Astrocyte of the hippocampus (primary cell): Measurements from ENCODE around the gene FBRSL1.

Experiments used
- DNase-seq: peaks from one replicate; pipeline ENCODE4 v3.0.0; 2011; ENCODE audit warnings: low read depth, low spot score

Gene FBRSL1

DNA sequence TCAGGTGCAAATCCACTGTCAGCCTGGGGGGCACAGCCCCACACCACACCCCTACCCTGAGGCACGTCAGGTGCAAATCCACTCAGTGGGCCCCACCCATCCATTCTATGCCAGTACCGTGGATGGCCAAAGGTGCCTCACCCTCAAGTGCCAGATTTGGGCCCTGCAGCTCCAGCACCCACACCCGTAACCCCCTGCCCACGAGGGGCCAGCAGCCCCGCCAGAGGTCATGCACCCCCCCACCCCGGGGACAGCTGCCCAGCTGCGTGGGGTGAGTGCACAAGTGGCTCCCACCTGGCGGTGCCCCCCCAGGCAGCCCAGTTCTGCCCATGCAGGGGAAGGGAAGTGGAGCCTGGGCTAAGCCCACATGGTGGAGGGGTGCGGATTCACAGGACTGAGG lies 51.2 kb downstream of the FBRSL1 start:
- no peak for DNase-seq

DNA sequence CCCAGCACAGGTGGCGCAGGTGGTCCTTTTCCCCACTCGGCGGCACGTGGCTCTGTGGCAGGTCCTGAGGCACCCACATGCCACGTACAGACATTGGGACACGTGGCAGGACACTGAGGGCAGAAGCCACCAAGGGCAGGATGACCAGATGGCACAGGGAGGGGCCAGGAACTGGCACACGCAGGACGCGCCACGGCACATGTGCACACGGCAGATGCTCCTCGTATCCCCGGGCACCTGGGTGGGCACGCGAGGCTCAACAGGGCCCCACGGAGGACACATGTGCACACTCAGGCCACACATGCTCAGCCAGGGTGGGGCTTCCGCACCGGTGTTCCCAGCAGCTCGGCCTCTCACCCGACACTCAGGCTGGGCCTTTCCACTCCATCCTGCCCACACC lies 52.0 kb downstream of the FBRSL1 start:
- no peak for DNase-seq

DNA sequence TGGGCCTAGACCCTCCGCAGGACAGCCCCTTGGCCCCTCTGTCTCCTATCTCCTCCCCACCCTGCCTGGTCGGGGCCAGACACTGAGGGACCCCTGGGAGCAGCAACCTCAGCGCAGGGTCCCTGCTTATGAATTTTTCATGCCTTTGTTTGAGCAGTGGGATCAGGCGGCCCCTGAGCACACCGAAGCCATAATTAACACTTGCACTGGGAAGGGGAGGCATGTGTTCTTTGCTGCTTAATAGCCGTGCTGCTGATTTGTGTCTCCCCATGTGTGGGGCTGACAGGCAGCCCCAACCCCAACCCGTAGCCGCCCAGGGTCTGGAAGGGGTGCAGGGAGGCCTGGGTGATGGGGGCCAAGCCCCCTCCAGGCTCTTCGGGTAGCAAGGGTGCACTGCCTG lies 52.7 kb downstream of the FBRSL1 start:
- DNase-seq: no peak

DNA sequence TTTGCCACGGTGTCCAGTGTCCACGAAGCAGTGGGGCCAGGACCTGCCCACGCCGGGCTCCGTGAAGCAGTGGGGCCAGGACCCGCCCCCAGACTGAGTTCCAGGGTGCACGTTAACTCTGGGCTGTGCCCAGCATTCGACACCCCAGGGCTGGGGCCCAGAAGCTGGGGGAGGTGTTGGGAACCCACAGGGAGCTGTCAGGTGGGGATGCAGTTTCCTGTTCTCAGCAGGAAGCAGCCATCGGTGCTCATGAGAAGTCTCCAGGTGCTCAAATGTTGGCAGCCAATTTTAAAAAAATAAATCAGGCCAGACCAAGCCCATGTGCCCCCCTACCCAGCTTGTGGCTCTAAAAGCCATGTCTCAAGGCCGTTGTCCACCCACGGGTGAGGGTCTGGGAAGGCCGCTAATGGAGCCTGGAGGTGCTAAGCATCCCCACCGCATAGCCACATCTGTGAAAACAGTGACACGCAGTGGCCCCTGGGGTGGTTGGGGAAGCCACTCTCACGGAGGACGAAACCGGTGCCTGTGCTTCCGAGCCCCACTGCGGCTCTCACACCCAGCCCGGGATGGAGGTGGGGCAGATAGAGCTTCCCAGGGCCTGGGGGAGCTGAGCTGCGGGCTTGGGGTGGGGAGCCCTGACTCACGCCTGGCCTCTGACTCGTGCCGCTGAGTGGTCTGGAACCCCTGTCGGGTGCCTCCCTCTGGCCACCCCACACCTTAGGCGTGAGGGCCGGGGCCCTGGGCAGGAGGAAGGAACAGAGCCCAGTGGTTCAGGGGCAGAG lies 53.5 kb downstream of the FBRSL1 start:
- no peak for DNase-seq

DNA sequence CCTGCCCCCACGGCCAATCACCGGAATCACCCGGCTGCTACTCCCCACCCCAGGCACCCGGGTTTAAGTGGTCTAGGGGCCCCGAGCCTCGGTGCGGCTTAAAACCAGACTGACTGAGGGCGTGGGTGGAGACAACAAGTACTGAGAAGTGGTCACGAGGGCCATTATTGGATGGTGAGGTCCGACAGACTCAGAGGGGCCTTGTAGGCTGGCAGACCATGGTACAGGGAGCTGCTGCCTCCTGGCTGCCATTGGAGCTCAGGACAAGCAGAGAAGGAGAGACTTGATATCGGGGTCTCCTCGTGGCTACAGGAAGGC lies 54.1 kb downstream of the FBRSL1 start:
- DNase-seq: no peak

DNA sequence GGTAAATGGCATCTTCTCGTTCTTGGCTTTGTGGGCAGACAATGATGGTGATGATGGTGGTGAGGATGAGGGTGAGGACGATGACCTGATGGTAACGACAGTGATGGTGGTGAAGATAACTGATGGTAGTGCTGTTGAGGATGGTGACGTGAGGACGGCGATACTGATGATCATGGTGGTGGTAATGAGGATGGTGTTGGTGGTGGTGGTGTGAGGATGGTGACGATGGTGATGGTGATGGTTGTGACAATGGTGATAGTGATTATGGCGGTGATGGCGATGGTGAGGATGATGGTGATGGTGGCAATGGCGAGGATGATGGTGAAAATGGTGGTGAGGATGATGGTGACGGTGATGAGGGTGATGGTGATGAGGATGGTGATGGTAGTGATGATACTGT lies 54.5 kb downstream of the FBRSL1 start:
- no peak for DNase-seq

DNA sequence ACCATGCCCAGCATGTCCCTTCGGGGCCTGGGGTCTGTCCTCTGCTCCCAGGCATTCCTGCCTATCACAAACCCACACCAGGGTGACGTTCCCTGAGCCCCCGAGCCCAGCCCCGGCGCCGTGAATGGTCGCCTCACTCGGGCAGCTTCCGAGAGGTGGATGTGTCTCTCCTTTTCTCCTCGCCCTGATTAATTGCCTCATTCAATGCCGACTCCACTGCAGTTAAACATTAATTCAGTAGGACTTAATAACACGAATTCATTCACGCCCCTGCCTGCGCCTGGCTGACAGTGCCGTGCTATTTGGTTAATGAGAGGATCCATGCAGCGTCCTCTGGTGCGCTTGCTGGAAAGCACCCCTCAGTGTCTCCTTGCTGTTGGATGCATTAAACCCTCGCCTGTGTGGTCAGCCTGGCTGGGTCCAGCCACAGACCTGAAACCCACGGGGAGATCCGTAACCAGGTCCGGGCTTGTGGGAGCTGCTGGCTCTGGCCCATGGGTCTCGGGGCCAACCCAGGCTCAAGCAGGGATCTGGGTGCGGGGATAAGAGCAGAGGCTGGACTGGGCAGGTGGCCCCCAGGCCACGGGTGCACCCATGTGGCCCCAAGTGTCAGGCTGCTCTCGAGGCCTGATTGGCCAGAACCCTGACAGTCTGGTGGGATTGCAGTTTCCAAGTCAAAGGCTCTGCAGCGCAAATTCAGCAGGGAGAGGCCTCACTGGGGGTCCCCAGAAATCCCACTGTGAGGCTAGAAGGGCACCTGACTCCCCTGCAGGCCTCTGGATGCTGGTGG lies 55.4 kb downstream of the FBRSL1 start:
- DNase-seq: no peak

DNA sequence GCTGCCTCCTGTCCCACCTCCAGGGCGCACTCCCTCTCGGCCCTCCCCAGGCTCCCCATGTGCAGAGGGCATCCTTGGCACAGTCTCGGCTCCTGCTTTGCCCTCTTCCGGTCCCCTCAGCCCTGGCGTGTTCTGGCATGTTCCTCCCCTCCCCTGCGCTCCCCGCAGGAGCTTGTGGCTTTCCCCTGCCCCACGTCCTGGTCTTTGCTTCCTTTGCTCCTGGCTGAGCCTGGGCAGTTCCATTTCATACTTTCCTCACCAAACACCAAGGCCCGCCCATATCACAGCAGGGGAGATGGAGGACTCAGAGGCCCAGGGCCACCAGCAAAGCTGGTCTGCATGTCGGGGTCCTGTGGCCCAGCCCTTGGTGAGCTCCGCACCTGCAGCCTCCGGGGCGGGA lies 56.0 kb downstream of the FBRSL1 start:
- DNase-seq: no peak

DNA sequence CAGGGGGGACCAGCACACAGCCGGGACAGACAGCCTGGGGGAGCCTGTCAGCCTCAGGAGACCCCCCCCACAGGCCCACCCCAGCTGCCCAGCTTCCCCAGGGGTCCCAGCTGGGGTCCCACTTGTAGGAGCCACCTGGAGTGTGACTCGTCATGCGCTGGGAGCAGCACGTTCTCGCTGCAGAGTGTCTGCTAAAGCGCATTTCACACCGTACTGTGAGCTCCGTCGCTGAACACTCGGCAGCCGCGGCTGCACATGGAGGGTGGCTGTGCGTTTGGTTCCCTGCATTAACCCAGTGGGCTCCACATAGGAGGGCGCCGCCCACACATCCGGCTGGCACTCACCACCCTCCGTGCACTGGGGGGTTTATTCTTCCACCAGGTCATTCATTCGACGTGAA lies 56.7 kb downstream of the FBRSL1 start:
- no peak for DNase-seq

DNA sequence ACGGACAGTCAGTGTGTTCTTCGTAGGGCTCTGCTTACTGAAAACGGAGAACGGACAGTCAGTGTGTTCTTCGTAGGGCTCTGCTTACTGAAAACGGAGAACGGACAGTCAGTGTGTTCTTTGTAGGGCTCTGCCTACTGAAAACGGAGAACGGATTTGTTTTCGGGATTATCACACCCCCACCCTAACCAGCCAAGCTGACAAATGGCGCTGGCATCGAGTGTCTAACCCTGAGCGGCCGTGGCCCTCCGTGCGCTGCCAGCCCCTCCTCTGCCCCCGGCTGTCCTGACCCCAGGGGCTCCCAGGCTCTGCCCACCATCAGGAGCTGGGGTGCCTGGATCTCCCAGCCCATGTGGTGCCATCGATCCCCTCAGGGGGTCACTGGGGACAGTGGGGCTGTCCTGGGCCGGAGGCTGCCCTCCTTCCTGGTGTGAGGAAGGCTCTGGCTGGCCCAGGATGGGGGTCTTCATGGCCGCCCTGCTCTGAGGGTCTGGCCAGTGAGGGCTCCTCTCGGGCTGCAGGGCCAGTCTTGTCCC lies 57.3 kb downstream of the FBRSL1 start:
- no peak for DNase-seq

DNA sequence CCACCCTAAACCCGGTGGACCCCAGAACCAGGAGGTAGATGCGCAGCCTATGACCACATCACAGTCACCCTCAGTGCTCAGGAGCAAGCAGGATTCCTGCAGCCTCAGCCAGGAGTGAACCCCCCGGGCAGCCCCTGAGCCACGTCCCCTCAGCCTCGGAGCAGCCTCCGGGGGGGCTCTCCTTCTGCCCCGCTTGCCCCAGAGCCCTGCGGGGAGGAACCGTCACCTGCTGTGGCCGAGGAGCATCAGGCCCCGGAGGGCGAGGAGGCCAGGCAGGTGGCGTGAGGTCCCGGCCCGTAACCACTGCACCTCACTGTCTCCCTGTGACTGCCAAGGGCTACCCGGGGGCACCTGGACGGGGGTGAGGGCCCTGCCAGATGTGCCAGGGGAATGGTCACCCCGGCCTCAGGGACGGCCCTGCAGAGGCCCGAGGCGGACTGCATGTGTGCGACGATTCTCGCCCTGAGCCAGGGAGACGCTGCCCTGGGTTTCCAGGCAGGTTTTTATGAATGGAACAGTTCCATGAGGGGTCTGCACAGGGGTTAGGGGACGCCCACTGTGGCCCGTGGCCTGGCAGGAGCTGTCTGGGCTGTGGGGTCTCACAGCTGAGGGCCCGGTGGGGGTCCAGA lies 58.6 kb downstream of the FBRSL1 start:
- DNase-seq: no peak

DNA sequence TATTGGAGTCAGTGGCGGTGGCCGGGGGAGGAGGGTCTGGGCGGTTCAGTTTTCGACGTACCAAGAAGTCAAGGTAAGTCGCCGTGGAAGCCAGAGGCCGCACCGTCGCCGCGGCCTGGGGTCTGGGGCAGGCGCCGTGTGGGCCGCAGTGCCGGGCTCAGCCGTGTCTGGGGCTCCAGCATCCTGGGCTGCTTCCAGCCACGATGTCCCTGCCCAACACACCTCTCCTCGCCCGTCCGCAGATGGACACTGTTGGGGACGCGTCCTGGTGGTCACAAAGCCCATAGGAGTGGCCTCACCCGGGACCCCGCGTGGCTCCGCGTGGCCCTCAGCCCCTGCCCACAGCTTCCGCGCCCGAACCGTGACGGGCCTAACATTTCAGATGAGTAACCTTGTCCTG lies 59.1 kb downstream of the FBRSL1 start:
- no peak for DNase-seq

DNA sequence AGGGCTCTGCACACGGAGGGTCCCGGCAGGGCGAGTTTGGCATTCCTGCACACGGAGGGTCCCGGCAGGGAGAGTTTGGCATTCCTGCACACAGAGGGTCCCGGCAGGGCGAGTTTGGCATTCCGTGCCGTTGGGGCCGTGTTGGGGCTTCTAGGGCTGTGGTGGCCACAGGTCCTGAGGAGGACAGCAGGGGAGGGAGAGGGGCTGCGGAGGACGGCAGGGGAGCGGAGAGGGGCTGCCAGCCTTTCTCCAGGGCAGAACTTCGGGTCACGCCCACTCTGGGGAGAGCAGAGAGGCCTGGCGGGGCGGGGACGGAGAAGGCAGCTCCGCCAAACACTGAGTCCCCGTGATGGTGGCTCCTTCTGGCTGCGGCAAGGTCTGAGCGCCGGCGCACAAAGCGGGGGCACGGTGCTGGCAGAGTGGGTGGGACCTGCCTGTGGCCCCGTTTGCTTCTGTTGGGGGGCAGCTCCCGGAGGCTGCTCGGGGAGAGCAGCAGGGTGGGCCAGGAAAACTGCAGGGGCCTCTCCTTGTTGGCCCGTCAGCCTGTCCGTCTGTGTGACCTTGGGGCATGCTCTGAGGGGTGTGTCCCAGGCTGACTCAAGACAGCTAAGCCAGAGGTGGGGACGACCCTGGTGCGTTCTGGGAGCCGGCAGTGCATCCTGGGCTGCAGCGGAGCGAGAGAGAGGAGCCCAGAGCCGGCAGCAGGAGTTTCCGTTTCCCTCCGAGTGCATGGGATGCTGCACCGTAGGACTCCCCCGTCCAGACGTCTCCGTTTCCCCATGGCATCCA lies 60.3 kb downstream of the FBRSL1 start:
- no peak for DNase-seq

DNA sequence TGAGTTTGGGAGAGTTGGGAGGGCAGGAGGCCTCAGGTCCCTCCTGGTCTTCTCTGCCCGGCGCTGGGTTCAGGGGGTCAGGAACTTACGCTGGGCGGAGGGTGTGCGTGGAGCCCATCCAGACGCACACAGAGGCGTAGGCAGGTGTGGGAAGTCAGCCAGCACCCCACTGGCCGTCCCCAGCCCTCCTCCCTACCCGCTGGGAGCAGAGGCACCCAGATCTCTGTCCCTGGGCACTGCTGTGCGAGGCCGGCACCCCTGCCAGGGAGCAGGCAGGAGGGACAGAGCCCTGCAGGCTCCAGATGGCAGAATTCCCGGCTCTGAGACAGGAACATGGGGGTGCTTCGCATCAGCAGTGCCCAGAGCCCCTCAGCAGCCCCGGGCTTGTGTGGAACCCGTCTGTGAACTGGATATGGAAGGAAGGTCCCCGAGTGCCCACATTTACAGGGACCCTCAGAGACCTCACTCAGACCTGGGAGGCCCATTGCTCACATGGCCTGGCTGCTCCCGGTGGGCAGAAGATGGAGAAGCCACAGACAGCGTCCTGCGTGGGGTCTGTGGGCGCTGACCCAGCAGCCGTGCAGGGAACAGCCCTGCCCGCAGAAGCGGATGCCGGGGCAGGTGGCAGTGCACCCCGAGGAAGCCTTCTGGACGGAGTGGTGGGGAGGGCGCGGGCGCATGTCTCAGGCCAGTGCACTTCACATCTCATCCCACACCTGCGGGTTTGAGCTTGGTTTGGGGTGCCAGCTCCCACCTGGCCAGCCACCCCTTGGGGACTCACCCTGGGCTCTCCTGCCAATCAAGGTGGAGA lies 61.1 kb downstream of the FBRSL1 start:
- no peak for DNase-seq

DNA sequence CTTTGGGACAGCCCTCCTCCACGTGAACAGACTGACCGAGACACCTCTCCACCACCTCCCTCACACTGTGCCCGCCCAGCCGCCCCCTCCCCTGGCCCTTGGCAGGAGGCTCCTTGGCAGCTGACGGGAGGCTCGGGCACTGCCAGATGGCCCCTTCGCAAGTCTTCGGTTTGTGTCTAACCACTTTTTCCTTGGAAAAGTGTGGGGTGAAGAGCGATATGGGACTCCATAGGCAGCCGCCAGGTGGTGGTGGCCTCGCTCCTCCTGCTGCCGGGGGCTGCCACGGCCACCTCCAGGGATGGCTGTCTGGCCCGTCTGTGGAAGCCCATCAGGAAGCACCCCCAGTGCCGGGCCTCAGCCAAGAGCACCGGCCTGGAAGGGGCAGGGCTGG lies 61.7 kb downstream of the FBRSL1 start:
- no peak for DNase-seq

DNA sequence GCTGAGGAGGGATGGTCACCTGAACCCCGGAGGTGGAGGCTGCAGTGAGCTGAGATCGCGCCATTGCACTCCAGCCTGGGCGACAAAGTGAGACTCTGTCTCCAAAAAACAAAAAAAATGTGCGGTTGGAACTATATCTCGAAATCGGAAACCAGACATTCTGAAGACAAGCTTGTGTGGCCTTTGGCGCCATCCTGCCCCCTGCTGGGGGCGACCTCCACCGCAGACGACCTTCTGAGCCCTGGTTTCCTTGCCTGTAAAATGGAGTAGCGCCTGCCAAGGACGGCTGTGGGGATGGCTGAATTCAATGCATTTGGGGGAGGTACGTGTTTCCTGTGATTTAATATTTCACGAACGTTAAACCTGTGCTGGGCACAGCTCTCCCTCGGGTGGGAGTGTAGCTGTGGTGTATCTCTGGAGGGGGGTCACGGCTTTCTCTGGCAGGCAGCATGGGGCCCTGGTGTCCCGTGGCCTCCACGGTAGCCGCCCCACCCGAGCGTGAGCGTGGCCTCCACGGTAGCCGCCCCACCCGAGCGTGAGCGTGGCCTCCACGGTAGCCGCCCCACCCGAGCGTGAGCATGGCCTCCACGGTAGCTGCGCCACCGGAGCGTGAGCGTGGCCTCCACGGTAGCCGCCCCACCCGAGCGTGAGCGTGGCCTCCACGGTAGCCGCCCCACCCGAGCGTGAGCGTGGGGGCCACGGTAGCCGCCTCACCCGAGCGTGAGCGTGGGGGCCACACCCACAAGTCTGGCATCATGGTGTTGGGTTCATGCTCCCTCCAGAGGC lies 65.1 kb downstream of the FBRSL1 start:
- DNase-seq: no peak

DNA sequence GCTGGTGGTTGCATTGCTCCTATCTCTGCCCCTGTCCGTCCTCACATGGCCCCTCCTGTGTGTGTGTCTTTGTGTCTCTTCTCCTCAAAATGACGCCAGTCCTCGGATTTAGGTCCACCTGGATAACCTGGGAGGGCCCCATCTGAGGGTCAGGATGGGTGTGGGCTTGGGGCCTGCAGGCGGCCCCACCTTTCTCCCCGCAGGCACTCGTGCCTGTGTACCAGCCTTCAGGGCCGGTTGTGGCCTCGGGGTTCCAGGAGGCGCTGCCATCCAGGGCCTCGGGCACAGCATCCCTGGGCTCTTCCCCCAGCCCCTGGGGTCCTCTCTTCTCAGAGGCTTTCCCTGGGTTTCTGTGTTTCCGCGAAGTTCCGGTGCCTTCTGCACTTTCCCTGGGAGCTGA lies 65.7 kb downstream of the FBRSL1 start:
- DNase-seq: no peak

DNA sequence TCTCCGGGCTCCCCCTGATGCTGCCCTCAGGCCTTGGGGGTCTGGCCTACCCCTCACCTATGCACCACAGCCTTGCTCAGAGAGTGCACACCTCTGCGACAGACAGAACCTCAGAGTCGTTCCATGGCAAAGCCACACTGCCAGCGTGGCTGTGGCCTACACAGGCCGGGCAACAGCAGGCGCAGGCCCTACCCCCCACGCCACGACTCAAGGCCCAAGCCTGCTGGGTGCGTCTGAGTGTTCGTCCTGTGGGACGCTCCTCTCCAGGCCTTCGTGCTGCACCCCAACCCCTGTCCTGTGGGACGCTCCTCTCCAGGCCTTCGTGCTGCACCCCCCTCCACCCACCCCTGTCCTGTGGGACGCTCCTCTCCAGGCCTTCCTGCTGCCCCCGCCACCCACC lies 66.3 kb downstream of the FBRSL1 start:
- DNase-seq: no peak

DNA sequence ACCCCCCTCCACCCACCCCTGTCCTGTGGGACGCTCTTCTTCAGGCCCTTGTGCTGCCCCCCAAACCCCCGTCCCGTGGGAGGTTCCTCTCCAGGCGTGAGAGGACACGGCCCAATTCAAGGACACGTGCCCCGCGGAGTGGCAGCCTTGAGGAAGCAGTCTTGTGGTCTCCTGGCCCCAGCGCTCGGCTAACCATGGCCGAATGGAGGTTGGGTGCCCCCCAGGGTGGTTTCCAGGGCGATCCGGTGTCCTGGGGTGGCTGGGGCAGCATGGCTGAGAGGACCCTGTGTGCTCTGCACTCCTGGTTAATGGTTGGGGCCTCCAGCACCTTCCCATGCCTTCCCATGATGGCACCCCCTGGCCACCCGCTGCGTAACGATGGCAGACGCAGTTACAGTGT lies 66.8 kb downstream of the FBRSL1 start:
- DNase-seq: no peak

DNA sequence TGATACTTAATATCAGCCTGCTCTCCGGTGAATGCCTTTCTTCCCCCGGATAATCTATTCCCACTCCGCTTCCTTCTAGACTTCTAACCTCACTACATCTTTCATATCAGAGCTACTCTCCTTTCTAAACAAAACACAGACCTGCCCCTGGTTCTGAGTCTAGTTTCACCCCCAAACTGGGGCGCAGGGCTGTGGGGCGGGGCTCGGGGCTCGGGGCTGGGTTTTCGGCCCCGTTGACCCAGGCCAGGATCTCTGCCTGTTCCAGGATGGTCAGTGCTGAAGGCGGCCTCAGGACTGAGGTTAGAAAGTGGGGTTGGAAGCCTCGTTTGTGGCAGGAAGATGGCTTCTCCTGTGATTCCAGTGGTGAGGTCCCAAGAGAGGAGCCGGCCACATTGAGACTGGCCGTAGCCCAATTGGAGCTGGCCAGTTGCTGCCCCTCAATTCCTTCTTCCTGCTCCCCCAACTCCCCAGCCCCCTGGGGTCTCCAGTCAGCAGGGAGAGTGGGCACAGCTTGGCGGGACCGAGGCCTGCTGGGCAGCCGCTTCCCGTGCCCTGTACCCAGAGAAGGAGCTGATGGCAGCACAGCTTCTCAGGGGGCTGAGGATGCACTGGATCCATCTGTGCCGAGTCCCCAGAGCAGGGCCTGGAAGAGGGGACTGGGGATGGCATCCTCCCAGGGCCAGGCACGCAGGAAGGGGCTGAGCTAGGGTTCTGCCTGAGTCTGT lies 67.5 kb downstream of the FBRSL1 start:
- no peak for DNase-seq
